ENCODE measurements around the gene LAMA5. TPM values are rescaled to one million over a fixed set of nuclear protein-coding genes. Genes with fewer than 3 reads are reported as not detected.

Gene LAMA5
- total and polyA plus RNA-seq, 2 of the 8 experiments (the other 6 are each of a cell fraction or from before 2014, with no cell fraction given): 34.4 to 225 TPM

DNA sequence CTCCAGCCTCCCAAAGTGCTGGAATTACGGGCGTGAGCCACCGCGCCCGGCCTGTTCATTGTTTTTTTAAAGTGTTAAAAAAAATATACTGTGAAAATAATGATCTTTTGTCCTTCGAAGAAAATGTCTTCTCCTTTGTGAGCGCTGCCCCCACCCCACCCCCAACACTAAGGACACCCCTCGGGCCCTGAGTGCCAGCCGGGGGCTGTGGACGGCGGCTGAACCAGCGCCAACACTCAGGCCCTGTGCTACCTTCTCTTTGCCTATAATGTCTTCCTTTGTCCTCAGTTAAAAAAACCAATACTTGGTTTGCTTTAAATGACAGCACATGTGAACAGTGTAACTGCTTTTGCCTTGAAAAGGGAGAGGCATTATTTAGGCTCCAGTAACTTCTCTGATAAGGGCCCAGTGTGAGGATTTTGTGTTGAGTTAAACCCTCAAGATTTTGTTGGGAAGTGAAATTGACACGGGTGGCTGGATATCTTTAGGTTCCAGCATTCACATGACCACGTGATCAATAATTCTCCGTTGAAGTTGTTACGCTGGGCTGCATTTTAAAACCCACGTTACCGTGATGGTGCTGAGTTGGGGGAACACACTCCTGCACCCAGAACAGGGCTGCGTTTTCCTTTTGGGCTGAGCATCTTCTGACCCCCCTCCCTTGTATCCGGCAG lies 73.9 kb downstream of the LAMA5 start:
- H3K79me1 ChIP-seq (ENCODE audit: low read depth, low read length): no peaks in the 10 kb centered on the region; the same call in 1 of the 2 replicates
- no peaks in the 10 kb centered on the region for H3K9me3 ChIP-seq (ENCODE audit: insufficient read depth in 2 of 2, low read depth in 1 of 2, low read length in 1 of 2)
- DNase-seq (ENCODE audit: low read depth in 1 of 2, low spot score in 2 of 2) (no peak), FAIRE-seq (no peak)
- no peak overlapping the region for H2BK12ac ChIP-seq (ENCODE audit: low read depth, low read length)
- no peak overlapping the region for H3K14ac ChIP-seq (ENCODE audit: insufficient read length)
- no peak overlapping the region for H2BK20ac ChIP-seq (ENCODE audit: low read length)
- H3K23me2 ChIP-seq (ENCODE audit: low read depth, low read length): no peaks in the 10 kb centered on the region
- no peak overlapping the region for H2AK5ac ChIP-seq (ENCODE audit: low read depth, low read length)
- H3K36me3 ChIP-seq (ENCODE audit: control insufficient read depth in 2 of 4, insufficient read depth in 4 of 4, low read length in 3 of 4): peaks cover 4 to 41% (median 8%) of the 10 kb centered on the region in 4 experiments; a peak in 5 of 8 replicates
- H3K4me3 ChIP-seq (ENCODE audit: extremely low read depth in 1 of 4, insufficient read depth in 2 of 4, low read depth in 3 of 4, low read length in 4 of 4): no peak overlapping the region
- H3K56ac ChIP-seq (replicated peaks; ENCODE audit: insufficient read length, low read depth, low read length): no peak overlapping the region
- H2AFZ ChIP-seq (ENCODE audit: low read length): no peak overlapping the region
- no peak overlapping the region for H4K91ac ChIP-seq (replicated peaks; ENCODE audit: insufficient read length, low read length)
- no peak overlapping the region for H4K8ac ChIP-seq (ENCODE audit: extremely low read depth, insufficient read depth, low read length)
- no peak overlapping the region for H3K4ac ChIP-seq (replicated peaks; ENCODE audit: insufficient read length, low read depth, low read length)
- H4K5ac ChIP-seq (ENCODE audit: insufficient read length, low read depth, low read length): no peak overlapping the region
- TF ChIP-seq RAD21 (IDR thresholded peaks at IDR 0.05 in 1 of 2, conservative IDR thresholded peaks at IDR 0.05 in 1 of 2; ENCODE audit: low read depth in 2 of 2, low read length in 2 of 2) (no peak), CHD1 (IDR thresholded peaks at IDR 0.05; ENCODE audit: low read depth, low read length) (no peak), YY1 (IDR thresholded peaks at IDR 0.05; ENCODE audit: low read depth, low read length) (no peak), CEBPB (IDR thresholded peaks at IDR 0.05; ENCODE audit: low read depth, low read length) (no peak), POLR2AphosphoS5 (IDR thresholded peaks at IDR 0.05; ENCODE audit: low read depth, low read length) (no peak)
- POLR2A ChIA-PET (ENCODE audit: partially characterized antibody): no interaction called here
- H3K4me2 ChIP-seq (ENCODE audit: insufficient read depth in 1 of 2, low read depth in 2 of 2, low read length in 2 of 2): no peak overlapping the region
- H2BK5ac ChIP-seq (ENCODE audit: low read depth, low read length): no peak overlapping the region
- WGBS, 2 experiments (ENCODE audit: extremely low coverage in 1 of 2, insufficient coverage in 1 of 2, insufficient read length in 1 of 2, insufficient replicate concordance in 2 of 2, low coverage in 1 of 2, low lambda C conversion rate in 2 of 2, missing lambda C conversion rate in 1 of 2): 97% methylated on average over 20 of the region's 20 CpGs; no CpG with 5 or more reads in 1 of the 2 experiments
- no peak overlapping the region for H2BK120ac ChIP-seq (replicated peaks; ENCODE audit: low read depth, low read length)
- no peak overlapping the region for H3K9ac ChIP-seq (replicated peaks in 1 of 4; ENCODE audit: extremely low read depth in 1 of 4, low read depth in 3 of 4, low read length in 3 of 4)
- no peak overlapping the region for H3K27ac ChIP-seq (ENCODE audit: low read depth, low read length)
- H3K27me3 ChIP-seq (replicated peaks in 1 of 4; ENCODE audit: control insufficient read depth in 3 of 4, extremely low read depth in 1 of 4, insufficient read depth in 3 of 4, low read length in 3 of 4): no peaks in the 10 kb centered on the region
- H4K20me1 ChIP-seq (replicated peaks in 1 of 2; ENCODE audit: control insufficient read depth in 1 of 2, insufficient read depth in 2 of 2, low read length in 2 of 2): peaks cover 2 to 9% of the 10 kb centered on the region in 2 experiments
- no peak overlapping the region for H3K18ac ChIP-seq (ENCODE audit: extremely low read depth, low read length)
- CTCF ChIA-PET (ENCODE audit: partially characterized antibody): no interaction called here
- H3K4me1 ChIP-seq (replicated peaks in 1 of 4; ENCODE audit: control insufficient read depth in 3 of 4, insufficient read depth in 4 of 4, low read length in 3 of 4): no peaks in the 10 kb centered on the region
- no peaks in the 10 kb centered on the region for H3K79me2 ChIP-seq (ENCODE audit: control insufficient read depth in 1 of 2, insufficient read depth in 2 of 2, low read length in 2 of 2)
- H3K23ac ChIP-seq (ENCODE audit: insufficient read length): no peak overlapping the region
- H2BK15ac ChIP-seq (ENCODE audit: low read length): no peak overlapping the region

All from H1 (cell line).